Endometrial microvascular endothelial cells (primary cell): Measurements from ENCODE around the gene NT5C1A. TPM values are rescaled to one million over a fixed set of nuclear protein-coding genes. Genes with fewer than 3 reads are reported as not detected.

Source experiments
- in situ Hi-C: cut with HindIII; loops from 2 replicates; pipeline ENCODE4 v1.10.0; 2017; ENCODE audit warnings: low sequenced_read_pairs, low pct_unique_long_range_greater_than_20kb; ENCODE audit errors: inconsistent ontology term
- total RNA-seq: library from RNA; depleted of rRNA; stranded (reverse); fragments of >200 nt; gene quantifications from one replicate; pipeline ENCODE4 v1.2.3, GENCODE V29; 2015; ENCODE audit errors: inconsistent ontology term

The NT5C1A gene
- total RNA-seq, 1 donor from 2014 or later, result not detected

DNA sequence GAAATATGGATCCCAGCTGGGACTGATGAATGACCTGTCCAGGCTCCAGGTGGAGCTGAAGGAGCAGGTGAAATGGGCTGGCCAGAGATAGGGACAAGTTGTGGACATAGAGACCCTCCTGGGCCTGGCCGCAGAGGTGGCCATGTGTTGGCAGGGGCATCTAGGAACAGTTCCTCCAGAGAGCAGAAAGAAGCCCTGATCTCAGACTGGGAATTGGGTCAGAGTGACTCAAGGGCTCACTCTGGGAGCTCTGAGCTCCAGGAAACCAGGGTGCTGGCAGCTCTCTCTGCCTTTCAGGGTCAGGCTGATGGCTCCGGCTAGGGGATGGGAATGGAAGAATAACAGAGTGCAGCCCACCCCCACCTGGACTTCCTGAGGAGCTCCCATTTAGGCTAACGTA lies 3.0 kb downstream of the NT5C1A start:
- in situ Hi-C loops, result no loop called here

GRCh38 chr1:39668111-39668510 lies 3.8 kb downstream of the NT5C1A start:
- in situ Hi-C loops, result no loop called here

- in situ Hi-C loops, result no loop called here
These were observed 5.1 kb downstream of the NT5C1A start for GRCh38 chr1:39666772-39667171.

DNA sequence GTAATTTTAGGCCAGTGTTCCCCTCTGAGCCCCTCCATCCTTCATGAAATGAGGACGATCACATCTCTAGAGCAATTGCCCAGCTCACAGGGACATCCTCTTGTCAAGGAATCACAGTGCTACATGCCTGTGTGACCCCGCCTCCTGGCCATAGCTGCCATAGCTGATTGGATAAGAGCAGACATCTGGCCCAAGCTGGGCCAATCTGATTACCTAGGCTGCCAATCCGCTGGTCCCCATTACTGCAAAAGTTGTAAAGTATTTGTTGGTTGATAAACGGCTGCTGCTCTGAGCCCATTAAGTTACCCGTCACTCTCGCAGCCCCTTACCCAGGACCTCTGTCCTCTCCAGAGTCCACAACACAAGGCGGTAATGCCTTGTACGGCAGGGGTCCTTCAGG lies 8.3 kb downstream of the NT5C1A start:
- in situ Hi-C loops, result no loop called here

- in situ Hi-C loops, result no loop called here
These were observed 9.0 kb downstream of the NT5C1A start for GRCh38 chr1:39662861-39663260.

DNA sequence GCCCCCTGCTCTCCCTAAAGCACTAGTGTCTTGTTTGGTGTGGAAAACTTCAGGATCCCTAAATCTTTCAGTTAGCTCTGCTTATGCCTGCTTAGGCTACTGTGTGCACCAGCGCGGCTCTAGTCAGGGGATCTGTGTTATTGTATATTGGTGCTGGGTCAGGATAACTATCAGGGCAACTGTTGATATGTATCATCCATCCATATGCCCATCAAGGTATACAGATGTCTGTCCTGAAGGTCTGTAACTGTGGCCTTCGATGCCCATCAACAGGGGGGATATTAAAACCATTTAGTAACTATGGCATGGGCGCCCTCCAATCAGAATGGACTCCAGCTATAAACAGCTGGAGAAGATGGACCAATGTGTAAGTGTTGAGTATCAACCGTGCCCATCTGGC lies 12.4 kb downstream of the NT5C1A start:
- in situ Hi-C loops, result no loop called here

DNA sequence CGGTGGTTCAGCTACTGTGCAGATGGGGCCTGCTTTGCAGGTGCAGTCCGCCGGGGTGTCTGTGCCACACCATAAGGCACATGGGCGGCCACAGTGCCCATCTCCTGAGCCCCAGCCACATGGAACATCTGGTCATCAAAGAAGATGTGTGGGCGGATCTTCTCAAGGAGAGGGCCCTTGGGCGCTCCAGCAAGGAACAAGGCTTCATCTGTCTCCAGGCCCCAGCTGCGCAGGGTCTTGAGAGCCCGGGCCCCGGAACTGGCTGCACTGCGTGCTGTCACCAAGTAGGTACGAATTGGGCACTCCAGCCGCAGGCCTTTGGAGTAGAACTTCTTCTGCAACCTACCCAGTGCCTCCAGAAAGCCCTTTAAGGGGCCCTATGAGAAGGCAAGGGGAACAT lies 12.8 kb downstream of the NT5C1A start:
- in situ Hi-C loops, result no loop called here

DNA sequence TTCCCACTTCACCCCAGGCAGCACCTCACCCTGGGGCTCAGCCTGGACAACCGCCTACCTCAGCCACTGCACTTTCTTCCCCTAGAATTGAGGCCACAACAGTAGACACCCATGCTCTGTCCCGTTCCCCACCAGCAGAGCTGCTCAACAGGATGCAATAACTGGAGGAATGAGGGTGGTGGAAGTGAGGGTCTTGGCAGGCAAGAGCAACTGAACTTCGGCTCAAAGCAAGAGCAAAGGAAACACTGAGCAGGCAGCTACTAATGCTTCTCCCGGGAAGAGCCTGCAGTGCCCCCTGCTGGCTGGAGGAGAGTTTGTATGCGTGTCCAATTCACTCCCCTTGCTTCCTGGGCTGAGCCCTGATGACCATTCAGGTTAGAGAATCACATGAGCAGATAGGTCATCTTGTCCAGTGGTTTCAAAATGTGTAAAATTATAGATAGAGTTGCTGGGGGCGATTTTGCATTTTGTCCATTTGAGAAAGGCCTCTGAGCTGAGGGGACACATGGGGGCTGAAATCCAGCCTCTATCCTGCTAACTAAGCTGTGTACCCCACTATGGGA lies 13.9 kb downstream of the NT5C1A start:
- in situ Hi-C loops, result no loop called here

GRCh38 chr1:39657402-39657801 lies 14.5 kb downstream of the NT5C1A start:
- in situ Hi-C loops, result no loop called here

DNA sequence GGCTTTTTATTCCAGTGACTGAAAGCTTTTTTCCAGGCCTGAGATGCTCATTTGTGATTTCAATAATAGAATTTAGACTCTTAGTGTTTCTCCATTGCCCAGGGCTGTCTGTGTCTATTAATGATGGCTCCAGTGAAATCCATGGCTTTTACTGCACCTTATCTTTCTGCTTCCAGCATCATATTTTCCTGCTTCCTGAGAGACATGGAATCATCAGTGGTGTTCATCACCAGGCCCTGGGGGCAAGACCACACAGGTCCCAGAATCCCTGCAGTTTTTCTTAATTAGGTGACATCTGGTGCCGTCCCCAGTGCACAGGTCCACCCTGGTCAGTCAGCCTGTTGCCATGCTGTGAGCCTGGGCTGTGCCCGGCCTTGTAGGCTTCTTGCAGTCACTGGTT lies 15.5 kb downstream of the NT5C1A start:
- in situ Hi-C loops, result no loop called here

DNA sequence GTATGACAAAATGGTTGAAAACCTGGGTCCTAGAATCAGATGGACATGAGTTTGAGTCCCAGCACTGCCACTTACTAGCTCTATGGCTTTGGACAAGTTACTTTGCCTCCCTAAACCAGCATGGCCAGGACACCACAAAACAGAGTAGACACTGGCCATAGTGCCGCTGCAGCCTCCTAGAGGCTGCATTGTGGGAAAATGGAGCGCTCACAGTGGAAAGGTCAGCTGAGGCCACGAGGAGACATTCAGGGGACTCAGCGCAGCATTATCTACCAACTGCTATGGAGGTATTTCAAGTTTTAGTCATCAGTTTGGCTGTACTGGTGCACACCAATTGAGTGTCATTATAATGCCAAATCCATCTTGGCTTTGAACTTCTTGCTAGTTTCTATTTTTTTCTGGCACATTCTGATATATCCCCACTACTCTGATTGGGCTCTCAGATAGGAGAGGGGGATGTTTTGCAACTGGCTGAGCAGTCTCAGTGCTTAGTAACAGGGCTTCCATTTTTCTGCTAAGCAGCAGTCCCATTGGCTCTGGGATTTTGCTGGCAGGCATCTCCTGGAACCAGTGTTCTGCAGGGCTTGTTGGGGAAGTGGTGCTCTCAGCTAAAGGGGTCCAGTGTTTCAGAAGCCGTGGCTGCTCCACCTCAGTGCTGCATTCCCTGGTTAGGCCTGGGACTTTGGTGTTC lies 16.2 kb downstream of the NT5C1A start:
- in situ Hi-C loops, result no loop called here

- in situ Hi-C loops, result no loop called here
These were observed 17.6 kb downstream of the NT5C1A start for GRCh38 chr1:39654291-39654690.

DNA sequence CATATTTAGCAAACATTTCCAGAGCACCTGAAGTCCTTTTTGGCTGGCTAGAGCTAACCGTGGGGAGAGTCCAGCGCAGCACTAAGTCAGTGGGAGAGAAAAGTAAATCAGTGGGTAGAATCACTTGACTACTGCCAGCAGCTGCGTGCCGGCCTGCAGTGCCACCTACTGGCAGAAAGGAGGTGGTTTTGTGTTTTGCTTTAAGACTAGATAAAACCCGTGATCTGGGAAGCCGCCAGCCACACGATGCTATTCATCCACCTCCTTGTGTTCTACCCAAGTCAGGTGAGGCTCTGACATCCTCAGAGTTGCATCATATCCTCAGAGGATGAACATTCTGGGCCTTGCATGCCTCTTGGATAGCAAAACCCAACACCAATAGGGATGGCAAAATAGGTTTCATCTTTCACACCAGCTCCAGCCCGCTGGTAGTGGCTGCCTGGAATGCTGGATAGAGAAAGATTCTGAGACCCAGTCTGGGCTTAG lies 18.3 kb downstream of the NT5C1A start:
- in situ Hi-C loops, result no loop called here

GRCh38 chr1:39652554-39652953 lies 19.4 kb downstream of the NT5C1A start:
- in situ Hi-C loops, result no loop called here

DNA sequence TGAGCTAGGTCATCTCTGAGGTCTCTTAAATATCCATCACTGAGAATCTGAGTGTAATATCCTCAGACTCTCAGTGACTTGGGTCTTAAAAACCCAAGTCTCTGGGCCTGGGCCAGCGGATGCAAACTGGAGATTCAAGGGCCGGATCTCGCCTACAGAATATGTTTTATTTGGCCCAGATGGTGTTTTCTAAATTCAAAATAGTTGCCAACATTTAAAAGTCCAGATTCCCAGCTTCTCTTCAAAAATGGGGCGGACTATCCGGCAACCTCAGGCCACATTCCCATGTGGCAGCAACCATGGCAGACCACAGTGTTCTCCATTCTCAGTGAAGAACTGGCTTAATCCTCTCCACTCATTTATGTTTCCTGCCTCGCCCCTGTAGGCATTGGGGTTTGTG lies 19.8 kb downstream of the NT5C1A start:
- in situ Hi-C loops, result no loop called here

DNA sequence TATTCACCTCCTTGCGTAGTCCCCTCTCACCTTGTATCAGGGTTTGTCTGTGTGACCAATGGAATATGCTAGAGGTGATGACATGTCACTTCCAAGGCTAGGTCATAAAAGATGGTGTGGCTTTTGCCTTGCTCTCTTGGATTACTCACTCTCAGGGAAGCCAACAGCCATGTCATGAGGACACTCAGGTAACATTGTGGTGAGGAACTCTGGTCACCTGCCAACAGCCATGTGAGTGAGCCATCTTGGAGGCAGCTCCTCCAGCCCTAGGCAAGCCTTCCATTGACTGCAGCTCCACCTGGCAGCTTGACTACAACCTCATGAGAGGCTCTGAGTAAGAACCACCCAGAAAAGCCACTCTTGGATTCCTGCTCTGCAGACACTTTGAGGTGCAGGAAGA lies 21.5 kb downstream of the NT5C1A start:
- in situ Hi-C loops, result no loop called here

DNA sequence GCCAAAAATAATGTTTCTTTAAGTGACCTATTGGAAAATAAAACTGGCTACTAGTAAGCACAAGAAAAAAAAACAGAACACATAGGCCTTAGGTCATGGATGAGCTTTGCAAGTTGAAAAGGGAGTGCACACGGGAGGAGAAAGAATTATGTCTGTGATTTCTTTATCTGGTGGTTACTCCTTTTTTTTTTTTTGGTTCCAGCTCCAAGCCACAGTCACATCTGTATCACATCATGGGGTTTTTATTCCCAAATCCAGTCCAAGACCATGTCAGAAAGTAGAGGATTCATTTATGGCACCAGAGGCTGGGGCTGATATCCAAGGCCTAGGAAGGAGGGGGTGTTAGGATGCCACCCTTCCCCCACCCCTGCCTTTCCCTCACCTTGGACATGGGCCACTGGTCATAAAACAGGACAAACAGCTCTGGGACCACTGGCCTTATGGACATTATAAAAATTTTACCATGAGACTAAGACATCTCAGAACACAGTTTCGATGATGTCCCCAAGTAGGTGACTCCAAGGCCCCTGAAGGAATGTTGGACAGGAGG lies 22.2 kb downstream of the NT5C1A start:
- in situ Hi-C loops, result loop anchor here (25.0 kb wide), 1 partner anchor 88 kb away; the partner anchor contains the start of gene PPIE

GRCh38 chr1:39648496-39648895 lies 23.4 kb downstream of the NT5C1A start:
- in situ Hi-C loops, result loop anchor here (25.0 kb wide), 1 partner anchor 89 kb away; the partner anchor contains the start of gene PPIE

GRCh38 chr1:39647247-39647646 lies 24.7 kb downstream of the NT5C1A start:
- in situ Hi-C loops, result loop anchor here (25.0 kb wide), 1 partner anchor 90 kb away; the partner anchor contains the start of gene PPIE
